Liver (tissue), 3 donors: ENCODE results near the gene SKOR1.

ENCODE experiments used
- RXRA ChIP-seq, 2 donors: IDR thresholded peaks; 2 replicates each; pipeline ENCODE4 v1.6.1; 2017 to 2018; ENCODE audit warnings: antibody characterized with exemption in 2 of 2, mild to moderate bottlenecking in 1 of 2
- TAF1 ChIP-seq: conservative IDR thresholded peaks from 2 replicates; pipeline ENCODE4 v1.6.1; 2016; ENCODE audit warnings: antibody characterized with exemption, mild to moderate bottlenecking
- ZBTB33 ChIP-seq: IDR thresholded peaks from 2 replicates; pipeline ENCODE4 v1.6.1; 2016; ENCODE audit warnings: antibody characterized with exemption
- TF ChIP-seq, protein P1 (sequence below): fragments of 150-350 bp; IDR thresholded peaks from 2 replicates; pipeline ENCODE4 v1.5.1; 2017; ENCODE audit warnings: improper control_type of control experiment, low read depth, low read length; ENCODE audit not compliant: missing input control
- donor health status: healthy.
- donor health status: healthy.

- TF ChIP-seq ZBTB33 (no peak), TAF1 (no peak), RXRA (IDR thresholded peaks at IDR 0.05) (no peak)
- TF ChIP-seq, protein P1, sequence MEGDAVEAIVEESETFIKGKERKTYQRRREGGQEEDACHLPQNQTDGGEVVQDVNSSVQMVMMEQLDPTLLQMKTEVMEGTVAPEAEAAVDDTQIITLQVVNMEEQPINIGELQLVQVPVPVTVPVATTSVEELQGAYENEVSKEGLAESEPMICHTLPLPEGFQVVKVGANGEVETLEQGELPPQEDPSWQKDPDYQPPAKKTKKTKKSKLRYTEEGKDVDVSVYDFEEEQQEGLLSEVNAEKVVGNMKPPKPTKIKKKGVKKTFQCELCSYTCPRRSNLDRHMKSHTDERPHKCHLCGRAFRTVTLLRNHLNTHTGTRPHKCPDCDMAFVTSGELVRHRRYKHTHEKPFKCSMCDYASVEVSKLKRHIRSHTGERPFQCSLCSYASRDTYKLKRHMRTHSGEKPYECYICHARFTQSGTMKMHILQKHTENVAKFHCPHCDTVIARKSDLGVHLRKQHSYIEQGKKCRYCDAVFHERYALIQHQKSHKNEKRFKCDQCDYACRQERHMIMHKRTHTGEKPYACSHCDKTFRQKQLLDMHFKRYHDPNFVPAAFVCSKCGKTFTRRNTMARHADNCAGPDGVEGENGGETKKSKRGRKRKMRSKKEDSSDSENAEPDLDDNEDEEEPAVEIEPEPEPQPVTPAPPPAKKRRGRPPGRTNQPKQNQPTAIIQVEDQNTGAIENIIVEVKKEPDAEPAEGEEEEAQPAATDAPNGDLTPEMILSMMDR = no peak
Observed at GRCh38 chr15:67832031-67832551, 6.8 kb downstream of the SKOR1 start.
